Mesendoderm (in vitro differentiated cells): ENCODE results near the gene MRTFA.
A peak's percentile ranks its signal among the peaks of the same experiment; 100 is the strongest.
"Not testable (repeated sequence)": the region's sequence is repeated elsewhere in the genome, so short reads cannot be mapped to it uniquely, and the experiment has no call there.

Experiments
- DNase-seq: peaks from one replicate; pipeline ENCODE4 v3.0.0; 2013
- H2AK5ac ChIP-seq: 2 replicates; pipeline ENCODE4 v1.6.1; 2013; ENCODE audit warnings: low read length, inconsistent platforms
- H2BK120ac ChIP-seq: 2 replicates; pipeline ENCODE4 v1.6.1; 2013; ENCODE audit warnings: low read depth, mild to moderate bottlenecking, low read length, moderate library complexity, mixed read lengths
- H2BK15ac ChIP-seq: replicated peaks from 2 replicates; pipeline ENCODE4 v1.6.1; 2013; ENCODE audit warnings: low read depth, mild to moderate bottlenecking, moderate library complexity
- H2BK5ac ChIP-seq: 2 replicates; pipeline ENCODE4 v1.6.1; 2013; ENCODE audit warnings: low read length, inconsistent platforms
- H3K18ac ChIP-seq: 2 replicates; pipeline ENCODE4 v1.6.1; 2013; ENCODE audit warnings: mild to moderate bottlenecking, low read length, mixed read lengths
- H3K23ac ChIP-seq: one replicate; pipeline ENCODE4 v1.6.1; 2013; ENCODE audit warnings: low read length
- H3K27ac ChIP-seq: 2 replicates; pipeline ENCODE4 v1.5.1; 2013; ENCODE audit warnings: low read depth, mild to moderate bottlenecking, inconsistent platforms, low read length, moderate library complexity
- H3K27me3 ChIP-seq: 2 replicates; pipeline ENCODE4 v1.6.1; 2013; ENCODE audit warnings: low read length, control low read depth, mild to moderate bottlenecking, inconsistent platforms; ENCODE audit not compliant: insufficient read depth, poor library complexity
- H3K36me3 ChIP-seq: 2 replicates; pipeline ENCODE4 v1.6.1; 2013; ENCODE audit warnings: low read length, inconsistent platforms; ENCODE audit not compliant: control insufficient read depth, insufficient read depth
- H3K4ac ChIP-seq: one replicate; pipeline ENCODE4 v1.6.1; 2013; ENCODE audit warnings: low read depth, mild to moderate bottlenecking, low read length, moderate library complexity
- H3K4me1 ChIP-seq: 2 replicates; pipeline ENCODE4 v1.6.1; 2013; ENCODE audit warnings: low read depth, low read length, inconsistent platforms; ENCODE audit not compliant: control insufficient read depth
- H3K4me2 ChIP-seq: 2 replicates; pipeline ENCODE4 v1.6.1; 2013; ENCODE audit warnings: low read length
- H3K4me3 ChIP-seq: 2 replicates; pipeline ENCODE4 v1.5.1; 2013; ENCODE audit warnings: mild to moderate bottlenecking, low read length
- H3K56ac ChIP-seq: one replicate; pipeline ENCODE4 v1.6.1; 2013; ENCODE audit warnings: low read length
- H3K79me1 ChIP-seq: 2 replicates; pipeline ENCODE4 v1.6.1; 2013; ENCODE audit warnings: low read length, inconsistent platforms
- H3K79me2 ChIP-seq: 2 replicates; pipeline ENCODE4 v1.6.1; 2013; ENCODE audit warnings: mild to moderate bottlenecking, low read length; ENCODE audit not compliant: control insufficient read depth, insufficient read depth
- H3K9ac ChIP-seq: 2 replicates; pipeline ENCODE4 v1.6.1; 2013; ENCODE audit warnings: low read length, inconsistent platforms
- H4K5ac ChIP-seq: one replicate; pipeline ENCODE4 v1.6.1; 2013; ENCODE audit warnings: low read length
- H4K8ac ChIP-seq: one replicate; pipeline ENCODE4 v1.6.1; 2013; ENCODE audit warnings: low read depth, mild to moderate bottlenecking, control low read depth, low read length, moderate library complexity
- WGBS: extraction: QIAGEN DNeasy Blood & Tissue Kit; methylation state at CpG from one replicate; pipeline ENCODE4 v1.1.7; 2013; ENCODE audit warnings: low lambda C conversion rate, missing lambda C conversion rate; ENCODE audit not compliant: insufficient coverage; ENCODE audit errors: extremely low coverage; 5-methylcytosine and 5-hydroxymethylcytosine counted together

Gene MRTFA

GRCh38 chr22:40560551-40560950, 76.0 kb downstream of the MRTFA start:
- Histone ChIP-seq H3K9ac (no peak overlapping the region), H2BK120ac (no peak overlapping the region), H3K4me2 (no peak overlapping the region), H4K5ac (no peak overlapping the region), H3K23ac (no peak overlapping the region), H3K56ac (no peak overlapping the region), H2BK5ac (no peak overlapping the region), H3K79me1 (no peaks in the 10 kb centered on the region), H3K36me3 (no peaks in the 10 kb centered on the region), H3K27me3 (no peaks in the 10 kb centered on the region), H2AK5ac (no peak overlapping the region), H3K4me3 (no peak overlapping the region), H3K79me2 (peaks cover 2% of the 10 kb centered on the region), H3K4ac (no peak overlapping the region), H3K4me1 (no peaks in the 10 kb centered on the region), H4K8ac (no peak overlapping the region), H3K27ac (no peak overlapping the region), H2BK15ac (no peak overlapping the region), H3K18ac (no peak overlapping the region)
- no CpG with 5 or more reads among the region's 3 CpGs for WGBS
- DNase-seq: no peak

GRCh38 chr22:40557972-40558371, 78.5 kb downstream of the MRTFA start:
- Histone ChIP-seq H3K27ac (no peak overlapping the region), H3K4ac (no peak overlapping the region), H3K56ac (no peak overlapping the region), H2BK15ac (no peak overlapping the region), H3K18ac (no peak overlapping the region), H4K8ac (no peak overlapping the region), H2BK5ac (no peak overlapping the region), H2BK120ac (no peak overlapping the region), H3K79me1 (no peaks in the 10 kb centered on the region), H3K36me3 (no peaks in the 10 kb centered on the region), H3K27me3 (no peaks in the 10 kb centered on the region), H3K23ac (no peak overlapping the region), H3K4me3 (no peak overlapping the region), H3K79me2 (peaks cover 2% of the 10 kb centered on the region), H3K9ac (no peak overlapping the region), H3K4me1 (no peaks in the 10 kb centered on the region), H2AK5ac (no peak overlapping the region), H4K5ac (no peak overlapping the region), H3K4me2 (no peak overlapping the region)
- no CpG with 5 or more reads among the region's 2 CpGs for WGBS
- no peak for DNase-seq

DNA sequence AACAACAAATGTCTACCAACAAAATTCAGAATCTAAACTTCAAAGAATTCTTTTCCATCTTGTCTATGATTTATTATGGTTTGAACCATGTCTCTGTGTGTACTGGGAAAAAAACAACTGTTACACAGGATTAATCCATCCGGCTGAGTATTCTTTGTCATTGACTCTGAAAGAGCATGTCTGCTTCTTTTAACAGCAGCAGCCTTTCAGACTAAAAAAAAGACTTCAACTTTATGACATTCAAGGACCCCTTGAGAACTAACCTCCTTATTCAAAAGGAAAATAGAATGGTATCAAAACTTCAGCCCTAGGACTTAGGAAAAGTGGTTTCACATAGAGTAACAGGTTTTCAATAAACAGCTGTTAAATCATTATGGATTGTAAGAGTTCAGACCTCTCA, 79.9 kb downstream of the MRTFA start:
- no peak overlapping the region for H3K23ac ChIP-seq
- no peak overlapping the region for H2BK15ac ChIP-seq
- H3K4me2 ChIP-seq: no peak overlapping the region
- H2BK5ac ChIP-seq: no peak overlapping the region
- no peak overlapping the region for H3K4ac ChIP-seq
- H3K36me3 ChIP-seq: no peaks in the 10 kb centered on the region
- H2AK5ac ChIP-seq: no peak overlapping the region
- no peak for DNase-seq
- H3K56ac ChIP-seq: no peak overlapping the region
- H3K79me2 ChIP-seq: peaks cover 2% of the 10 kb centered on the region
- H3K79me1 ChIP-seq: peaks cover 2% of the 10 kb centered on the region
- WGBS: no CpG with 5 or more reads among the region's 1 CpG
- H2BK120ac ChIP-seq: no peak overlapping the region
- H3K27ac ChIP-seq: no peak overlapping the region
- no peak overlapping the region for H4K8ac ChIP-seq
- H3K18ac ChIP-seq: no peak overlapping the region
- no peaks in the 10 kb centered on the region for H3K27me3 ChIP-seq
- H3K4me1 ChIP-seq: no peaks in the 10 kb centered on the region
- H4K5ac ChIP-seq: no peak overlapping the region
- H3K4me3 ChIP-seq: no peak overlapping the region
- H3K9ac ChIP-seq: no peak overlapping the region

- H3K79me1 ChIP-seq, H2BK120ac ChIP-seq, H3K4me1 ChIP-seq, H3K27me3 ChIP-seq, H3K56ac ChIP-seq, H3K23ac ChIP-seq, H3K79me2 ChIP-seq, DNase-seq, H2BK15ac ChIP-seq, H3K36me3 ChIP-seq, H4K8ac ChIP-seq, H3K27ac ChIP-seq, H3K9ac ChIP-seq, H3K4ac ChIP-seq, H3K4me3 ChIP-seq, H3K18ac ChIP-seq, H2BK5ac ChIP-seq, H4K5ac ChIP-seq, H2AK5ac ChIP-seq, H3K4me2 ChIP-seq: not testable (repeated sequence)
- WGBS: no CpG with 5 or more reads among the region's 1 CpG
Measured at GRCh38 chr22:40554023-40554422, 82.5 kb downstream of the MRTFA start.

GRCh38 chr22:40553014-40553554, 83.4 kb downstream of the MRTFA start:
- WGBS: no CpG with 5 or more reads among the region's 7 CpGs
- no peak overlapping the region for H3K4me3 ChIP-seq
- no peaks in the 10 kb centered on the region for H3K27me3 ChIP-seq
- H2AK5ac ChIP-seq: no peak overlapping the region
- H3K36me3 ChIP-seq: no peaks in the 10 kb centered on the region
- H3K27ac ChIP-seq: no peak overlapping the region
- no peak overlapping the region for H3K4me2 ChIP-seq
- H2BK120ac ChIP-seq: no peak overlapping the region
- peak; percentile 25 for DNase-seq
- H3K18ac ChIP-seq: no peak overlapping the region
- H4K5ac ChIP-seq: no peak overlapping the region
- no peak overlapping the region for H3K23ac ChIP-seq
- H3K4me1 ChIP-seq: no peaks in the 10 kb centered on the region
- peaks cover 2% of the 10 kb centered on the region for H3K79me1 ChIP-seq
- no peak overlapping the region for H4K8ac ChIP-seq
- no peak overlapping the region for H2BK5ac ChIP-seq
- H3K56ac ChIP-seq: no peak overlapping the region
- no peaks in the 10 kb centered on the region for H3K79me2 ChIP-seq
- H3K9ac ChIP-seq: no peak overlapping the region
- H3K4ac ChIP-seq: no peak overlapping the region
- no peak overlapping the region for H2BK15ac ChIP-seq

DNA sequence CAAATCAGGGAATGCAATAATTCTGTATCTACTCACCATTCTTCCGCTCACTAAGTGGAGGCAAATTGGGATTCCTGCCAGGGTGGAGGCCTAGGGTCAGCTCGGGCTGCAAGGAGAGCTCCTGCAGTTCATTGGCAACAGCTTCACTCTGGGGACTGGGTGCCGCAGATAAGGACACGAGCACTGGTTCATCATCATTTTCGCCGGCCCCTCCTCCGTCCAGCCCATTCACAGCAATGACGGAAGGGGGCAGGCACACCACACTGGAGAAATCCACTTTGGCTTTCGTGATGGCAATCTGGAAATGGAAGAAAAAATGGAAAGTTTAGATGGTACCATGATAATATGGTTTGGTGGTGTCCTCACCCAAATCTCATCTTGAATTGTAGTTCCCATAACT, 84.4 kb downstream of the MRTFA start:
- Histone ChIP-seq H3K79me2 (no peaks in the 10 kb centered on the region), H3K79me1 (peaks cover 2% of the 10 kb centered on the region), H3K4me1 (no peaks in the 10 kb centered on the region), H3K23ac (no peak overlapping the region), H3K4me3 (no peak overlapping the region), H3K18ac (no peak overlapping the region), H3K4me2 (no peak overlapping the region), H2BK15ac (no peak overlapping the region), H3K56ac (no peak overlapping the region), H4K5ac (no peak overlapping the region), H3K27me3 (no peaks in the 10 kb centered on the region), H2BK120ac (no peak overlapping the region), H3K27ac (no peak overlapping the region), H3K4ac (no peak overlapping the region), H3K9ac (no peak overlapping the region), H3K36me3 (no peaks in the 10 kb centered on the region), H2BK5ac (no peak overlapping the region), H2AK5ac (no peak overlapping the region), H4K8ac (no peak overlapping the region)
- WGBS: no CpG with 5 or more reads among the region's 9 CpGs
- DNase-seq: no peak
